HG02840 (cell line): ENCODE measurements around the gene MCEE.
"Not testable (repeated sequence)": the region's sequence is repeated elsewhere in the genome, so short reads cannot be mapped to it uniquely, and the experiment has no call there.

Source experiments
- ATAC-seq: cut with Tn5 transposase; IDR thresholded peaks from one replicate; pipeline ENCODE4 v1.9.1; 2021; ENCODE audit warnings: mild to moderate bottlenecking, moderate library complexity, moderate number of reproducible peaks; ENCODE audit not compliant: unreplicated experiment, low FRiP score

MCEE gene

GRCh38 chr2:71129114-71129901 lies 721 bp downstream of the MCEE start:
- no peak for ATAC-seq

DNA sequence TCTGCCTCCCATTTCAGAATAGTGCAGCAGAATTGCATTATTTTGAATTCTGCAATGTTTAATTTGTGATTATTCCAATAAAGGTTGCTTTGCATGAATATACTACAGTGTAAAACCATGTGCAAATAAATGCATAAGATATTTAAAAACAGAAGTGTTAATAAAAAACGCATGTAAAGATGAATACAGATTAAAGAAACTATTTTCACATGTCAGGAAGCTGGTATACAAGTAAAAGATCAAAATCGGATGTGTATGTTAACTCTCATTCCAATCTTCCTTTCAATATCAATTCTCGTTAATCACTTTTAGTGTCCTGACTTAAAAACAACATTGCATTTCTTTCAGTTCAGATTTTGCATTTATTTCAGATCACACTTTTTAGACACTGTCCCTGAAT lies 3.1 kb downstream of the MCEE start:
- no peak for ATAC-seq

DNA sequence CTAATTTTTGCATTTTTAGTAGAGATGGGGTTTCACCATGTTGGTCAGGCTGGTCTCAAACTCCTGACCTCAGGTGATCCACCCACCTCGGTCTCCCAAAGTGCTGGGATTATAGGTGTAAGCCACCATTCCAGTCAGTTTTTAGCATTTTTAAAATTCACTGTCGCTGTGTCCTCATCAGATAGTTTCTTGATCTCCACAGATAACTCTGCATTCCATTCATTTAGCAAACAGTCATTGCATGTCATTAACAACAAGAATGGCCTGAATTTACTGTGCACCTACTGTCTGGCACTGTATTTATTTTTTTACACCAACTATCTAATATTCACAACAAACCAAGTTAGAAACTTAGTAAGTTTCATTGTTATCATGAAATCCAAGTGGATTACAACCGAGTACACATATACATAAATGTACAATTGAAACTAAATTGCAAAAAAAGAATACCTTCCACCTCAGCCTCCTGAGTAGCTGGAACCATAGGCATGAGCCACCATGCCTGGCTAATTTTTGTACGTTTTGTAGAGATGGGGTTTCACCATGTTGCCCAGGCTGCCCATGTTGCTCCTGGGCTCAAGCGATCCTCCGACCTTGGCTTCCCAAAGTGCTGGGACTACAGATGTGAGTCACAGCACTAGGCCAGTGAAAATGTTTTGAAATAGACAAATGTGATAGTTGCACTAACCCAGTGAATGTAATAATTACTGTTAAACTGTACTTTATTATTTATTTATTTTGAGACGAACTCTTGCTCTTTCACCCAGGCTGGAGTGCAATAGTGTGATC lies 4.3 kb downstream of the MCEE start:
- ATAC-seq, result no peak

GRCh38 chr2:71122387-71123298 lies 7.4 kb downstream of the MCEE start:
- no peak for ATAC-seq

DNA sequence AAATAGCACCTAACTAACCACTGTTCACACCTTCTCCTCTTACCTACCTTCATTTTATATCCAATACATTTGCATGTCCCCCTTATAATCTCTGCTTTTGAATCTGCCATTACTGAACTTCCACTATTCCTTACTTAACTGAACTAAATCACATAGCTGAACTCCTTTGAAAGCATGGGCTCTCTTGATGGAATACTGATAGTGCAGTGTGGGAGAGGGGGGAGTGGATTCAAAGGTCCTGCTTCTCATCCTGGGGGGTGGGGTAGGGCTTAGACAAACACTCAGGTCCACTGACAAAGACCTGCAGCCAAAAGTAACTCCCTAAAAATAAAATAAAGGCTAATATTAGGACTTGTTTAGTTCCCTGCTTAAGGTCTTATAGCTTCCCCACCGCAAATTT lies 8.6 kb downstream of the MCEE start:
- ATAC-seq, result no peak

GRCh38 chr2:71120195-71120594 lies 9.8 kb downstream of the MCEE start:
- ATAC-seq, result no peak

DNA sequence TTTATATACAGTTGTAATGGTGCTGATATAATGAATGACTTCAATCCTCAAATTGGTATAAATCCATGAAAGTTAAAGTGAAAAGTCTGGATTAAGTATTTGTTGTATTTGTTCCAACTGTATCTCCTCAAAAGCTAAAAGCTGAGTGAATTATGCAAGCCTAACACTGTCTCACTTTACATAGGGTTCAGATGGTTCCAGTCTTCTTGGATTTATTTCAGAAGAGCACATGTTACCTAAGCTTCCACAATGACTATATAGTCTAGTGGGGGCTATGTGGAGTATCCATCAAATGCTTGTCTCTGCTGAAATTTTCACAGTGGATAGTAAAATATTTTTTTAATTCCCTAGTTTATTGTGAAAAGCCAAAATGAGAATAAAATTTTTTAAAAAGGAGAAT lies 13.0 kb downstream of the MCEE start:
- no peak for ATAC-seq

- ATAC-seq, result no peak
These were observed 16.2 kb downstream of the MCEE start for GRCh38 chr2:71113843-71114242.

GRCh38 chr2:71108091-71108490 lies 21.9 kb downstream of the MCEE start:
- no peak for ATAC-seq

GRCh38 chr2:71106463-71106862 lies 23.6 kb downstream of the MCEE start:
- ATAC-seq, result not testable (repeated sequence)

GRCh38 chr2:71103809-71104208 lies 26.2 kb downstream of the MCEE start:
- no peak for ATAC-seq

DNA sequence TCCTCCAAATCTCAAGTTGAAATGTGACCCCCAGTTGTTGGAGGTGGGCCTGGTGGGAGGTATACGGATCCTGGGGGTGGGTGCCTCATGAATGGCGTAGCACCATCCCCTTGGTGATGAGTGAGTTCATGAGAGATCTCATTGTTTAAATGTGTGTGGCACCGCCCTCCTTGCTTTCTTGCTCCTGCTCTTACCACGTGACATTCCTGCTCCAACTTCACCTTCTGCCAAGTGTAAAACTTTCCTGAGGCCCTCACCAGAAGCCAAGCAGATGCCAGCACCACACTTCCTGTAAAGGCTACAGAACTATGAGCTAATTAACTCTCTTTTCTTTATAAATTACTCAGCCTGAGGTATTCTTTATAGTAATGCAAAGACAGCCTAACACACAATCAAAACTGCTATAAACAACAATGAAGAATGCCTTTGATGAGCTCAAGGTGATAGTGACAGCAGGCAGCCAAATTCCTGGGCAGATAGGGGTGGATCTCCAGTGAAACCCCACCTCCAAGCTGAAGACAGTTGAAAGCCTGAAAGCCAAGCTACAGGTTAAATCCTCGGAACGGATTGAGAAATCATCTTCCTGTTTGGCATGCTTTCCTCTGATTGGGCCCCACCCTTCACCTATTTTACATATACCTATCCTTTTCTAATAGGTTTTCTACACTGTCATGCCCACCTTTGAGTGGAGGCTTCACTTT lies 26.9 kb downstream of the MCEE start:
- no peak for ATAC-seq

DNA sequence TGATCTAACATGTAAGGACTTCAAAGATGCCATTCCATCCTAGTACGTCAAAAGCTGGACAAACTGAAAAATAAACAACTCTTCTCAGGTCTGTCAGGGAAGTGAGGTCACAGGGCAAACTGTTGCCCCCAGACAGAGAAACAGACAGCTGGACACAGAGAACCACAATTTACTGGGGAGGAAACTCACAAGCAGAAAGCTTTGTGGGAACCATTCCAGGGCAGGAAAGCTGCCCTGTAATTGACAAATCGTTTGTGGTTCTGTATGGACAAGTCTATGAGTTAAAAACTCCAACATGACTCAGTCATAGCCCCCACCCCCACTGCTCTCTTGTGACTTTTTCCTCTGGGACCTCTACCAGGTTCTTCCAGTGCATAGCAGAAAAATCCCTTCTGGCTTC lies 28.4 kb downstream of the MCEE start:
- no peak for ATAC-seq

DNA sequence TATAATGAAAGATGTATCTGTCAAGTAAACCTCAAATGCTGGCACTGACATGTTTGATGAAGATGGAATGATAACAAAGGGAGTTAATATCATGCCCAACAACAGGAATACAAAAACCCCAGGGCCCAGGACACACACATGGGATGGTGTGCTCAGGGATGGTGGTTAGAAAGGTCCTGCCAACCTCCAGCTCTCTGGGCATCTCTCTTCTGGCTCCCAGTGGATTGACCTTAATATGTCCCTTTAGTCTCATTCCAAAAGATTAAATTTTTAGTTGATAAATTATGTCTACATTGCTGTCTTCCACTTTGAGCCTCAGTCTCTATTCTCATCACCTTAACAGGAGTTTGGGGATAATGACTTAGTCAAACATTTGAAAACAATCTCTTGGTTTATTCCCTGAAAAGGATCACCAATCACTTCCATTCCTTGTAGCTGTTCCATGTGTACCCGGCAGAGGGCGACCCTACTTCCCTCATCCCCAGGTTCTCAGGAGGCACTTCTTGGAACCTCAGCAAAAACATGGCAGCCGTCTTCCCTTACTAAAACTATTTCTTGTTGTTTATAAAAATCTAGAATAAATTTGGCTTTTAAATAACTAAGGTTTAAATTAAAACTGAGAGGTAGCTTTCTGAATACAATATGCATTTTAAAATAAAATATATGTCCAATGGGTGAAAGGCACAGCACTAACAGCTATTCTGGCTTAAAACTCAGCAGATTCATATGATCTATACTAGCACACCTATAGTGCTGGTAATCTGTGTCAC lies 29.6 kb downstream of the MCEE start:
- ATAC-seq, result no peak

DNA sequence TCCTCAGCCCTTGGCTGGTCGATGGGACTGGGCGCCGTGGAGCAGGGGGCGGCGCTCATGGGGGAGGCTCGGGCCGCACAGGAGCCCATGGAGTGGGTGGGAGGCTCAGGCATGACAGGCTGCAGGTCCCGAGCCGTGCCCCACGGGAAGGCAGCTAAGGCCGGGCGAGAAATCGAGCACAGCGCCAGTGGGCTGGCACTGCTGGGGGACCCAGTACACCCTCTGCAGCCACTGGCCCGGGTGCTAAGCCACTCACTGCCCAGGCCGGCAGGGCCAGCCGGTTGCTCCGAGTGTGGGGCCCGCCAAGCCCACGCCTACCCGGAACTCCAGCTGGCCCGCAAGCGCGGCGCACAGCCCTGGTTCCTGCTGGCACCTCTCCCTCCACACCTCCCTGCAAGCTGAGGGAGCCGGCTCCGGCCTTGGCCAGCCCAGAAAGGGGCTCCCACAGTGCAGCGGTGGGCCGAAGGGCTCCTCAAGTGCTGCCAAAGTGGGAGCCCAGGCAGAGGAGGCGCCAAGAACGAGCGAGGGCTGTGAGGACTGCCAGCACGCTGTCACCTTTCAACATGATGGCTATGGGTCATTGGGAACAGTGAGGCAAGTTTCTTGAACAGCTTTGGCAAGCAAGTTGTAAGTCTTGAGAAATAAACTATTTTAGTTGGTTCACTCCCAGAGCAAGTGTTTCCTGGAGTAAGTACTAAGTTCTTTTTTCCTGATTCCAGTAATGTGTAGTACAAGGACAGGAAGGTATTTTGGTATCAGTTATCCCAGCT lies 37.4 kb downstream of the MCEE start:
- not testable (repeated sequence) for ATAC-seq

DNA sequence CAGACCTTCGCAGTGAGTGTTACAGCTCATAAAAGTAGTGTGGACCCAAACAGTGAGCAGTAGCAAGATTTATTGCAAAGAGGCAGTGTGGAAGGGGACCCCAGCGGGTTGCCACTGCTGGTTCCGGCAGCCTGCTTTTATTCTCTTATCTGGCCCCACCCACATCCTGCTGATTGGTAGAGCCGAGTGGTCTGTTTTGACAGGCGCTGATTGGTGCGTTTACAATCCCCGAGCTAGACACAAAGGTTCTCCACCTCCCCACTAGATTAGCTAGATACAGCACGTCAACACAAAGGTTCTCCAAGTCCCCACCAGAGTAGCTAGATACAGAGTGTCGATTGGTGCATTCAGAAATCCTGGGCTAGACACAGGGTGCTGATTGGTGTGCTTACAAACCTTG lies 38.2 kb downstream of the MCEE start:
- ATAC-seq, result not testable (repeated sequence)

- ATAC-seq, result not testable (repeated sequence)
These were observed 40.6 kb downstream of the MCEE start for GRCh38 chr2:71089475-71089874.

DNA sequence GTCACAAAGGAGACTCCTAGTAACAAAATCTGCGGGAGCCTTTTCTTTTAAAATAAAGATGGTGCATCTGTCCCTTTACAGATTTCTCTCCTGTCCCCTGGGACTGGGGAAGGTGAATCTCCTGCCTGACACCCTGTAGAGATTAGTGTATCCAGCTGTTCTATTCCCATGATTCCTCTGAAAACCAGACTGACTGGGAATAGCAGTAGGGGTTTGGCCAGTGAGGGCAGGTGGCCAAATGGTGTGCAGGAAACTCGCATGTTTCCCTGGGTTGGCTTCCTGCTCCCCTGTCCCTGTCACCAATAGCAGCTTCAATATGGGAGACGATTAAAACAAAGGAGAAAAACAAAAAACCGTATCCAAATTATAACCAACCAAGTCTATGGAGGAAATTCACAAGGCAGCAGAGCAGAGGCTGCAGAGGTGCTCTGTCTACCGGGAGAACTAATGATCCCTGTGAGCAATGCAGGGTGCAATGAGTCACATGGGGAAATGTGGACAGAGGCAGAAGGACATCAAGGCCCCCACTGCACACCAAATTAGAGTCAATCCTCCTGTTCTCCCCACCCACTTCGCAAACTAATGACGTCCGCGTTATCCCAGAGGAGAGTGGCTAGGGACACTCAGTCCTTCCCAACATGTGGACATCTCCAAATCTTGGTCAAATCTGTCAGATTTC lies 44.6 kb downstream of the MCEE start:
- not testable (repeated sequence) for ATAC-seq
